Measurements from ENCODE around the gene RHOU. TPM values are rescaled to one million over a fixed set of nuclear protein-coding genes. Genes with fewer than 3 reads are reported as not detected.

RHOU gene
- polyA plus RNA-seq, 2 of the 4 experiments (the other 2 are of a cell fraction) = 11.5 to 14.7 TPM

DNA sequence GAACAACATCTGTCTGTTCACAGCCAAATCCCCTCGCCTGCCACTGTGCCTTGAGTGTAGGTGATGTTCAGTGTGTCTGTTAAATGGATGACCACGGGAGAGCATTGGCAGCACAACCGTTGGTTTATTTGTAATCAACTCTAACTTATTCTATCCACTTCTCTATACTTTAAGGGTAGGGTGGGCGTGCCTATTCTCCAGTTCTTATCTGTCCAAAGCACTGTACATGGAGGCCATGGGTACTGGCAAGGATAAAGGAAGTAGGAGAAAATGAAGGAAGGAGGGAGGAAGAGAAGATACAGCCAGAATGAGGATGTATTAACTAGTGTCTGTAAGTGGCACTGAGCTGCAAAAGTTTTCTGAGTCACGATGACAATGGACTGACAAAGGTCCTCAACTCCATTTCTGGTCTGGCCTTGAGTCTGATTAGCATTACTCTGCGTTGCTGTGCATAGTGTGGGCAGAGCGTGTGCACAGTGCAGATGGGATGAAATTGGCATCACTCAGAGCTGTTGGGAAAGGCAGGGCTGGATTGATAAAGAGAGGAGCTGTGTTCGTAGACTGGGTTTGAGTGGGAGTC lies 7.1 kb downstream of the RHOU start:
- ChIA-PET POLR2A (no interaction called here), CTCF (interaction anchor here (2.2 kb wide), 1 partner anchor 486 kb away, joined by 11 read pairs; no protein-coding TSS in a partner anchor)
- Histone ChIP-seq H3K27ac (no peak overlapping the region), H3K4me1 (peaks cover 6% of the 10 kb centered on the region; the same call in 2 of the 3 replicates), H3K4me3 (no peak overlapping the region), H3K4me2 (no peak overlapping the region), H3K9me3 (no peaks in the 10 kb centered on the region)
- WGBS (ENCODE audit: missing lambda C conversion rate) = 92% methylated on average over 8 of the region's 8 CpGs
- no peak for TF ChIP-seq CEBPB (IDR thresholded peaks at IDR 0.05)
- no peak for TF ChIP-seq MAFK (IDR thresholded peaks at IDR 0.05; ENCODE audit: partially characterized antibody)
- no peak for TF ChIP-seq EP300 (IDR thresholded peaks at IDR 0.05)
- TF ChIP-seq NR3C1 (IDR thresholded peaks at IDR 0.05) = no peak
- no peak for TF ChIP-seq POLR2A (IDR thresholded peaks at IDR 0.05; ENCODE audit: low read length)
- TF ChIP-seq JUNB (IDR thresholded peaks at IDR 0.05) = no peak
- TF ChIP-seq CHD2 (IDR thresholded peaks at IDR 0.05; ENCODE audit: low read length, partially characterized antibody) = no peak
- TF ChIP-seq, protein P1, sequence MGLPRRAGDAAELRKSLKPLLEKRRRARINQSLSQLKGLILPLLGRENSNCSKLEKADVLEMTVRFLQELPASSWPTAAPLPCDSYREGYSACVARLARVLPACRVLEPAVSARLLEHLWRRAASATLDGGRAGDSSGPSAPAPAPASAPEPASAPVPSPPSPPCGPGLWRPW (IDR thresholded peaks at IDR 0.05) = no peak
- TF ChIP-seq KDM5A (IDR thresholded peaks at IDR 0.05) = no peak
- TF ChIP-seq CBX2 (IDR thresholded peaks at IDR 0.05; ENCODE audit: borderline replicate concordance, low read depth) = no peak
- TF ChIP-seq, protein P2, sequence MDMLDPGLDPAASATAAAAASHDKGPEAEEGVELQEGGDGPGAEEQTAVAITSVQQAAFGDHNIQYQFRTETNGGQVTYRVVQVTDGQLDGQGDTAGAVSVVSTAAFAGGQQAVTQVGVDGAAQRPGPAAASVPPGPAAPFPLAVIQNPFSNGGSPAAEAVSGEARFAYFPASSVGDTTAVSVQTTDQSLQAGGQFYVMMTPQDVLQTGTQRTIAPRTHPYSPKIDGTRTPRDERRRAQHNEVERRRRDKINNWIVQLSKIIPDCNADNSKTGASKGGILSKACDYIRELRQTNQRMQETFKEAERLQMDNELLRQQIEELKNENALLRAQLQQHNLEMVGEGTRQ (IDR thresholded peaks at IDR 0.05) = no peak
- TF ChIP-seq EHF (CRISPR knock-in tag; IDR thresholded peaks at IDR 0.05) = no peak
- no peak for TF ChIP-seq ZSCAN20 (CRISPR knock-in tag; IDR thresholded peaks at IDR 0.05)
- FAIRE-seq (no peak), DNase-seq (ENCODE audit: low read depth in 1 of 2, low spot score in 1 of 2) (no peak), ATAC-seq (no peak)

DNA sequence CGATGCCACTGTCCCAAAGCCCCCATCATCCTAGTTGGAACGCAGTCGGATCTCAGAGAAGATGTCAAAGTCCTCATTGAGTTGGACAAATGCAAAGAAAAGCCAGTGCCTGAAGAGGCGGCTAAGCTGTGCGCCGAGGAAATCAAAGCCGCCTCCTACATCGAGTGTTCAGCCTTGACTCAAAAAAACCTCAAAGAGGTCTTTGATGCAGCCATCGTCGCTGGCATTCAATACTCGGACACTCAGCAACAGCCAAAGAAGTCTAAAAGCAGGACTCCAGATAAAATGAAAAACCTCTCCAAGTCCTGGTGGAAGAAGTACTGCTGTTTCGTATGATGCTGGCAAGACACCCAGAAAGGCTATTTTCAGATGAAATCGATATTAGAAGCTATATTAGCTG lies 8.1 kb downstream of the RHOU start:
- Histone ChIP-seq H3K4me2 (no peak overlapping the region), H3K9me3 (no peaks in the 10 kb centered on the region), H3K4me3 (no peak overlapping the region), H3K4me1 (no peaks in the 10 kb centered on the region; the same call in 2 of the 3 replicates), H3K27ac (no peak overlapping the region)
- FAIRE-seq (no peak), ATAC-seq (no peak), DNase-seq (ENCODE audit: low read depth in 1 of 2, low spot score in 1 of 2) (no peak)
- ChIA-PET POLR2A (no interaction called here), CTCF (interaction anchor here (0.6 to 2.2 kb wide), 3 partner anchors 9 to 732 kb away, joined by 3 to 11 read pairs (median 3); no protein-coding TSS in a partner anchor)
- TF ChIP-seq KDM1A (IDR thresholded peaks at IDR 0.05; ENCODE audit: low read depth) (no peak), RFX5 (IDR thresholded peaks at IDR 0.05) (no peak), KDM5A (IDR thresholded peaks at IDR 0.05) (no peak), RCOR1 (IDR thresholded peaks at IDR 0.05; ENCODE audit: low read depth, low read length) (no peak)
- TF ChIP-seq, protein P3, sequence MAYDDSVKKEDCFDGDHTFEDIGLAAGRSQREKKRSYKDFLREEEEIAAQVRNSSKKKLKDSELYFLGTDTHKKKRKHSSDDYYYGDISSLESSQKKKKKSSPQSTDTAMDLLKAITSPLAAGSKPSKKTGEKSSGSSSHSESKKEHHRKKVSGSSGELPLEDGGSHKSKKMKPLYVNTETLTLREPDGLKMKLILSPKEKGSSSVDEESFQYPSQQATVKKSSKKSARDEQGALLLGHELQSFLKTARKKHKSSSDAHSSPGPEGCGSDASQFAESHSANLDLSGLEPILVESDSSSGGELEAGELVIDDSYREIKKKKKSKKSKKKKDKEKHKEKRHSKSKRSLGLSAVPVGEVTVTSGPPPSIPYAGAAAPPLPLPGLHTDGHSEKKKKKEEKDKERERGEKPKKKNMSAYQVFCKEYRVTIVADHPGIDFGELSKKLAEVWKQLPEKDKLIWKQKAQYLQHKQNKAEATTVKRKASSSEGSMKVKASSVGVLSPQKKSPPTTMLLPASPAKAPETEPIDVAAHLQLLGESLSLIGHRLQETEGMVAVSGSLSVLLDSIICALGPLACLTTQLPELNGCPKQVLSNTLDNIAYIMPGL (CRISPR knock-in tag; IDR thresholded peaks at IDR 0.05; ENCODE audit: borderline replicate concordance) = no peak
- TF ChIP-seq, protein P4, sequence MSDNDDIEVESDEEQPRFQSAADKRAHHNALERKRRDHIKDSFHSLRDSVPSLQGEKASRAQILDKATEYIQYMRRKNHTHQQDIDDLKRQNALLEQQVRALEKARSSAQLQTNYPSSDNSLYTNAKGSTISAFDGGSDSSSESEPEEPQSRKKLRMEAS (IDR thresholded peaks at IDR 0.05) = no peak
- 90% methylated on average over 13 of the region's 13 CpGs for WGBS (ENCODE audit: missing lambda C conversion rate)

DNA sequence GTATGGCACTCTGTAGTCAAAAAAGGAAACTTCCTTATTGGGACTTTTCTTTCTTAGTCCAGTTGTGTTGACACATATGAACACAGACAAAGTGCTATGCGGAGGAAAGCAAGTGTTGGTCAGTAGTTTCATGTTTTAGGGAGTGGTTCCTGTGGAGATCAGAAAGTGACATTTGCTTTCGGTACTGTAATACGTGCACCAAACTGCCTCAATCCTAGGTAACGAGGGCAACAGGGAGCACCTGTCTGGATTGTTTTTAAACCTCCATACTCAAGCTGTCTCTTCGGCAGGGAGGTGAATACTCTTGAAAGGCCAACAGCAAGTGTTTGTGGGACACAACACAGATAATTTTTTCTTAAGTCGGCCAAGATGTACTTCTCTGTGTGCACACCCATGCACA lies 9.1 kb downstream of the RHOU start:
- FAIRE-seq = no peak
- WGBS (ENCODE audit: missing lambda C conversion rate) = 79% methylated on average over 6 of the region's 6 CpGs

More for the DNA sequence above, 9.1 kb downstream of the RHOU start:
- Histone ChIP-seq H3K9me3 (no peaks in the 10 kb centered on the region), H3K4me1 (no peaks in the 10 kb centered on the region; the same call in 2 of the 3 replicates), H3K4me3 (no peak overlapping the region), H3K27ac (no peak overlapping the region), H3K4me2 (no peak overlapping the region)
- no peak for TF ChIP-seq MAFK (IDR thresholded peaks at IDR 0.05; ENCODE audit: partially characterized antibody)
- no peak for TF ChIP-seq NPAS2 (CRISPR knock-in tag; IDR thresholded peaks at IDR 0.05; ENCODE audit: borderline replicate concordance)
- TF ChIP-seq CBX8 (IDR thresholded peaks at IDR 0.05) = no peak
- TF ChIP-seq ZNF302 (CRISPR knock-in tag; IDR thresholded peaks at IDR 0.05) = no peak
- no peak for TF ChIP-seq TFCP2L1 (CRISPR knock-in tag; IDR thresholded peaks at IDR 0.05)
- TF ChIP-seq SREBF2 (IDR thresholded peaks at IDR 0.05) = no peak
- TF ChIP-seq MAZ (IDR thresholded peaks at IDR 0.05; ENCODE audit: borderline replicate concordance, low read depth, low read length) = no peak
- no peak for TF ChIP-seq PHF8 (IDR thresholded peaks at IDR 0.05; ENCODE audit: borderline replicate concordance, low read depth)
- TF ChIP-seq, protein P4 (IDR thresholded peaks at IDR 0.05) = no peak
- TF ChIP-seq EP300 (IDR thresholded peaks at IDR 0.05) = no peak
- no peak for TF ChIP-seq NR3C1 (IDR thresholded peaks at IDR 0.05)
- TF ChIP-seq RNF2 (IDR thresholded peaks at IDR 0.05; ENCODE audit: borderline replicate concordance, low read depth) = no peak
- no peak for TF ChIP-seq HDAC2 (IDR thresholded peaks at IDR 0.05)
- TF ChIP-seq FOXS1 (CRISPR knock-in tag; IDR thresholded peaks at IDR 0.05) = no peak
- TF ChIP-seq EHMT2 (IDR thresholded peaks at IDR 0.05; ENCODE audit: low read depth) = no peak
- TF ChIP-seq ZSCAN20 (CRISPR knock-in tag; IDR thresholded peaks at IDR 0.05) = no peak
- TF ChIP-seq RCOR1 (IDR thresholded peaks at IDR 0.05; ENCODE audit: low read depth, low read length) = no peak
- CTCF ChIA-PET = interaction anchor here (0.6 to 2.2 kb wide), 2 partner anchors 484 to 836 kb away, joined by 3 to 11 read pairs; no protein-coding TSS in a partner anchor
- POLR2A ChIA-PET = no interaction called here
- ATAC-seq (no peak), DNase-seq (ENCODE audit: low read depth in 1 of 2, low spot score in 1 of 2) (no peak)

All from A549 (cell line).